ENCODE results near the gene DNASE2.

Gene DNASE2

DNA sequence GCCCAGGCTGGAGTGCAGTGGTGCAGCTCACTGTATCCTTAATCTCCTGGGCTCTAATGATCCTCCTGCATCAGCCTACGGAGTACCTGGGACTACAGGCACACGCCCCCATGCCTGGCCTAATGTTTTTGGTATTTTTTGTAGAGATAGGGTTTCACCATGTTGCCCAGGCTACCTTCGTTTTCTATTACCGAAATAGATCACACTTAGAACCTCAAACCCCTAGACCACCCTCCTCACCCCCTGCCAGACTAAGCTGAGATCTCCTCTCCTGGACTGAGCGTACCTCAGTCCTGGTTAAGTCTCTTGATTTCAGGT lies 5.4 kb upstream of the DNASE2 start:
- no peak for DNase-seq

DNA sequence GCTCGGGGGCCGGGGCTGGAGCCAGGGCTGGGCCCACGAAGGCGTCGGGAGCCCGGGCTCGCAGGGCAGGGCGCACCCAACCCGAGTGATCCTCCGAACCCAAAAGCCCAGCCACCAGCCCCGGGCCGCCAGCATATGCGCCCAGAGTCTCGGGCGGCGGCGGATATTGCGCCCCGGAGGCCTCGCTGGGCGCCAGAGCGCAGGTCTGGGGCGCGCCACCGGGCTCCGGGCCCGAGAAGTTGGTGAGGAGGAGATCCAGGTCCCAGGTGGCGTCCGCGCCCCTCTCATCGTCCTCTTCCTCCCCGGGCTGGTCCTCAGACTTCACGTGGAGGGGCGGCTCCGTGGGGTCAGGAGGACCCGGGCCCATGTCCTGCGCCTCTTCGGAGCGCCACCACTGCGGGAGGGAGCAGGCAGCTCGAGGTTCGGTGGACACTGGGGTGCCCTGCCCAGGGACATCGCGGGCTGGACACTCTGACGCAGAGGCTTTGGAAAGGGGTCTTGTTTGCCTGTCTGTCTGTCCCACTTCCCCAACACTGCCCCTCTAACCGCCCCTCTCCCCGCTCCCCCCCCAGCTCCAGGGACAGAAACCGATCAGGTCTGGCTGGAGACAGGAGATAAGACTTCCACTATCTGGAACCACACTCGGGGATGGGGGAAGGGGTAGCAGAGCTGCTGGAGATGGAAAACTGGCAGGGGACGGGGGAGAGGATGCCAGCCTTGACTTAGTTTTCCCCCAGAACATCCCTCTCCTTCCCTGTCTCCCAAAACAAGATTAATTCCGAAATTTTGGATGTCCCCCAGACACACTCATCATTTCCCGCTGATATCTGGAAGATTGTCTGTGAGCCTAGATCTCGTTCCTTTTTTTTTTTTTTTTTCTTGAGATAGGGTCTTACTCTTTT lies 4.8 kb upstream of the DNASE2 start:
- DNase-seq, result no peak

GRCh38 chr19:12884926-12885748 lies 3.9 kb upstream of the DNASE2 start:
- peak; percentile 91 for DNase-seq

DNA sequence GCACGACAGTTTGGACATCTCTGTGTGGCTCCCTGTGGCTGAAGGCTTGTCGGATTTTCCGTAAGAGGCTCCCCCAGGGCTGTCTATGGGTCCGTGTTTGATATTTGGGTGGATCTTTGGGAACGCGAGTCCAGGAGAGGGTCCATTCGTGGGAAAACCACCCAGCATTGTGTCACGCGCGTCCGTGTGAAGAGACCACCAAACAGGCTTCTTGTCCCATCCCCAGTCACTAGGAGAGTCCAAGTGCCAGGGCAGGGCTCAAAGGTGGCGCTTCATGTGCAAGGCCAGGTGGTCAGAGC lies 3.3 kb upstream of the DNASE2 start:
- DNase-seq, result no peak

- no peak for DNase-seq
These were observed 3.0 kb upstream of the DNASE2 start for GRCh38 chr19:12884202-12884601.

DNA sequence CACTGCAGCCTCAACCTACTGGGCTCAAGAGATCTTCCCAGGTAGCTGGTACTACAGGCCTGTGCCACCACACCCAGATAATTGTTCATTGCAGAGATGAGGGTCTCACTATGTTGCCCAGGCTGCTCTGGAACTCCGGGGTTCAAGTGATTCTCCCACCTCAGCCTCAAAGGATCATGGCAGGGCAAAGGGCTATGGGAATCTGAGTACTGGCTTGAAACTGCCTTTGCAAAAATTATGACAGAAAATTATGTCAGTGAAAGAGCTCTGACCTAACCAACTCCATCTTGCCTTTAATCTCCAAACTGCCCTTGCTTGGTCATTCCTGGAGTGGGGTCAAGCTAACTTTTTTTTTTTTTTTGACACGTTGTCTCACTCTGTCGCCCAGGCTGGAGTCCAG lies 1.3 kb upstream of the DNASE2 start:
- no peak for DNase-seq

GRCh38 chr19:12880551-12881171 lies 588 bp downstream of the DNASE2 start:
- no peak for DNase-seq

DNA sequence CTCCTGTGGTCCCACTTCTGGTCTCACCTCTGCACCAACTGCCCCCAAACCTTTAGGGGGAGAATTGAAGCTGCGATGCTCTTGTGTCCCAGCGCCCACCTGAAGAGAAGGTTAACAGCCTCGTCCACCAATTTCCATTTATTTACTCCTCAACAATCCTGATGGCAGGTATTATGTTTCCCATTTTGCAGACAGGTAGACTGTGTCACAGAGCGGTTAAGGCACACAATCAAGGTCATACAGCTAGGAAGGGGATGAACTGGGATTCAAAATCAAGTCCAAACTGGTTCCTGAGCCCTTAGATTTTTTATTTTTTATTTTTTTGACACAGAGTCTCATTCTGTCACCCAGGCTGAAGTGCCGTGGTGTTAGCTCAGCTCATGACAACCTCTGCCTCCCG lies 6.2 kb downstream of the DNASE2 start:
- DNase-seq, result no peak

DNA sequence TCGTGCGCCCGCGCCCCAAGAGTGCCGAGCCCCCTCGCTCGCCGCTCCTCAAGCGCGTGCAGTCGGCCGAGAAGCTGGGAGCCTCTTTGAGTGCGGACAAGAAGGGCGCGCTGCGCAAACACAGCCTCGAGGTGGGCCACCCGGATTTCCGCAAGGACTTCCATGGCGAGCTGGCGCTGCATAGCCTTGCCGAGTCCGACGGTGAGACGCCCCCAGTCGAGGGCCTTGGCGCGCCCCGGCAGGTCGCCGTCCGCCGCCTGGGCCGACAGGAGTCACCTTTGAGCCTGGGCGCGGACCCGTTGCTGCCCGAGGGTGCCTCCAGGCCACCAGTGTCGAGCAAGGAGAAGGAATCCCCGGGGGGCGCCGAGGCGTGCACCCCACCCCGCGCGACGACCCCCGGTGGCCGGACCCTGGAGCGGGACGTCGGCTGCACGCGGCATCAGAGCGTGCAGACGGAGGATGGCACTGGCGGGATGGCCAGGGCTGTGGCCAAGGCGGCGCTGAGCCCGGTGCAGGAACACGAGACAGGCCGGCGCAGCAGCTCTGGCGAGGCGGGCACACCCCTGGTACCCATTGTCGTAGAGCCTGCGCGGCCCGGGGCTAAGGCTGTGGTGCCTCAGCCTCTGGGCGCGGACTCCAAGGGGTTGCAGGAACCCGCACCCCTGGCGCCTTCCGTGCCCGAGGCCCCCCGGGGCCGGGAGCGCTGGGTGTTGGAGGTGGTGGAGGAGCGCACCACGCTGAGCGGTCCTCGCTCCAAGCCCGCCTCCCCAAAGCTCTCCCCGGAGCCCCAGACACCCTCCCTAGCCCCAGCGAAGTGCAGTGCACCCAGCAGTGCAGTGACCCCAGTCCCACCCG lies 7.1 kb downstream of the DNASE2 start:
- DNase-seq, result no peak

DNA sequence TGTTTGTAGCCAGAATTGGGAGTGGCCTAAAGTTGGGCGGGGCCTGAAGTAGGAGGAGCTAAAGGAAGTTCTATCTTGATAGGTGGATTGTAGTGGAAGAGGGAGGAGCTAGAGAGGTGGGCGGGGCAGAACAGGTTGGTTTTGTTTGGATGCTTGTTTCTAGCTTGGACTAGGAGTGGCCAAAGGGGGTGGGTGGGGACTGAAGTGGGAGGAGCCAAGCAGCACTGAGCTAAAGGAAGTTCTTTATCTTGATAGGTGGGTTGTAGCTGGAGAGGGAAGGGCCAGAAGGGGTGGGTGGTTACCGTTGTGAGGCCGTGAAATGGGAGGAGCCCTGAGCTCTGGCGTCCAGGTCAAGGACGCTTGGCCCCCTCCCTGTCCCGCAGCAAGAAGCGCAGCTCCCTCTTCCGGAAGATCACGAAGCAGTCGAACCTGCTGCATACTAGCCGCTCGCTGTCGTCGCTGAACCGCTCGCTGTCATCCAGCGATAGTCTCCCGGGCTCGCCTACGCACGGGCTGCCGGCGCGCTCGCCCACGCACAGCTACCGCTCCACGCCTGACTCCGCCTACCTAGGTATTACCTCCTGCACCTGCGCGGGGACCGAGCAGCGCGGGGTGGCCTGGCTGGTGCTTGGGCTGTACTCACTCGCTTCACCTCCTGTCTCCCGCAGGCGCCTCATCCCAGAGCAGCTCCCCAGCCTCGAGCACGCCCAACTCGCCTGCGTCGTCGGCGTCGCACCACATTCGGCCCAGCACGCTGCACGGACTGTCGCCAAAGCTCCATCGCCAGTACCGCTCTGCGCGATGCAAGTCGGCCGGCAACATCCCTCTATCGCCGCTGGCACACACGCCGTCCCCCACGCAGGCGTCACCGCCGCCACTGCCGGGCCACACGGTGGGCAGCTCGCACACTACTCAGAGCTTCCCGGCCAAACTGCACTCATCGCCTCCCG lies 8.0 kb downstream of the DNASE2 start:
- peak; percentile 82 for DNase-seq

GRCh38 chr19:12872255-12872654 lies 9.0 kb downstream of the DNASE2 start:
- no peak for DNase-seq

GRCh38 chr19:12871681-12872080 lies 9.6 kb downstream of the DNASE2 start:
- no peak for DNase-seq

GRCh38 chr19:12868540-12869112 lies 12.6 kb downstream of the DNASE2 start:
- no peak for DNase-seq

GRCh38 chr19:12867120-12868099 lies 13.8 kb downstream of the DNASE2 start:
- DNase-seq, result peak; percentile 67

GRCh38 chr19:12866416-12867119 lies 14.7 kb downstream of the DNASE2 start:
- DNase-seq, result no peak

DNA sequence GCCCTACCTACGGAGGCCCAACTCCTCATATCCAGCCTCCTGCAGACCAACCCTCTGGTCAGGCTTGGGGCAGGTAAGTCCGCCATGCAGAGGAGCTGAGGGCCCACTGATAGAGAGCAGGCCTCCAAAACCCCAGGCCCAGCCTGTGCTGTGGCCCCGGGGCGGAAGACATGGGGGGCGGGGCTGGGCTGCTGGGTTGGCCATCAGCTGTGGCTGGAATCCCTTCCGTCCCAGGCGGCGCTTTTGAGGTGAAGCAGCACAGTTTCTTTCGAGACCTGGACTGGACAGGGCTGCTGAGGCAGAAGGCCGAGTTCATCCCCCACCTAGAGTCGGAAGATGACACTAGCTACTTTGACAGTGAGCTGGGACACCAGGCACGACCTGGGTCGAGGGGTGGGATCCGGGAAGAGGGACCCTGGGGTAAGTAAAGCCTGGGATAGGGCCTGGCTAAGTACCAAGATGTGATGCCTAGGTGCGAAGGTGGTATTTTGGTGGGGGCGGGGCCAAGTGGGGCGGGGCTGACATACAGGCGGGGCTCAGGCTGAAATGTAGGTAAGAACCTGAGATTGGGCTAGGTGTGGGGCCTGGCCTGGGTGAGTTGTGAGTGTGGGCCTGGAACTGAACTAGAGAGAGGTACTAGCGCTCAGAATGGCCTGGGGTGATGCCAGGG lies 15.4 kb downstream of the DNASE2 start:
- DNase-seq, result no peak

- DNase-seq, result no peak
These were observed 16.2 kb downstream of the DNASE2 start for GRCh38 chr19:12864721-12865715.

DNA sequence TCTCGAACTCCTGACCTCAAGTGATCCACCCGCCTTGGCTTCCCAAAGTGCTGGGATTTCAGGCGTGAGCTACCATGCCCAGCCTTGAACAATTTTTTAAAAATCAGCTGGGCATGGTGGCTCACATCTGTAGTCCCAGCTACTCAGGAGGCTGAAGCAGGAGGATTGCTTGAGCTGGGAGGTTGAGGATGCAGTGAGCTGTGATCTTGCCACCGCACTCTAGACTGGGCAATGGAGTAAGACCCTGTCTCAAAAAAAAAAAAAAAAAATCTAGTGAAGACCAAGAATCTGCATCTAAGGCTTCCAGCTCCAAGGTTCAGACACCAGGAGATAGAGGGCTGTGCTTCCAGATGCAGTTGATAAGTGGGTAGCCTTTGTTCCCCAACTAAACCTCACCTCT lies 17.1 kb downstream of the DNASE2 start:
- no peak for DNase-seq
